ENCODE measurements around the gene MBD5. TPM values are rescaled to one million over a fixed set of nuclear protein-coding genes. Genes with fewer than 3 reads are reported as not detected.

The MBD5 gene
- total and polyA plus RNA-seq, 7 donors: 2.3 to 81.1 (median 67.0) TPM

DNA sequence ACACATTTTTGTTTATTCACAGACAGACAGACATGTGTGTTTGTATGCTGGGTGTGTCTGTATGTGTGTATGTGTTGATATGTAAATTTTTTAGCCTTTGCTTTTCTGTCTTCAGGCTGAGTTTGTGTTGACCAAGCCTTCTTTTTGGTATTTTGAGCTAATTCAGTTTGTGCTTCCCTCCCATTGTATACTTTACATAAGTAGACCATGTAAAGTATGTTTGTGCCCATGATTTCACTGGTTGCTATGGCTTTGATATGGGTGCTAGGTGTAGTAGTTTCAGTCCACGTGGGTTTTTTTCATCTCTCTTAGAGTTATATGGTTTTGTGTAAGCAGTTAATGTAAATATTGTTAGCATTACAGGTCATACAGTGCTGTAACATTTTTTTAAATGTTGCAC is 494.2 kb downstream of the MBD5 start:
- TF ChIP-seq EP300 (IDR thresholded peaks at IDR 0.05) (no peak), POLR2A (IDR thresholded peaks at IDR 0.05) (no peak), POLR2AphosphoS5 (IDR thresholded peaks at IDR 0.05) (no peak)
- TF ChIP-seq, protein P1, sequence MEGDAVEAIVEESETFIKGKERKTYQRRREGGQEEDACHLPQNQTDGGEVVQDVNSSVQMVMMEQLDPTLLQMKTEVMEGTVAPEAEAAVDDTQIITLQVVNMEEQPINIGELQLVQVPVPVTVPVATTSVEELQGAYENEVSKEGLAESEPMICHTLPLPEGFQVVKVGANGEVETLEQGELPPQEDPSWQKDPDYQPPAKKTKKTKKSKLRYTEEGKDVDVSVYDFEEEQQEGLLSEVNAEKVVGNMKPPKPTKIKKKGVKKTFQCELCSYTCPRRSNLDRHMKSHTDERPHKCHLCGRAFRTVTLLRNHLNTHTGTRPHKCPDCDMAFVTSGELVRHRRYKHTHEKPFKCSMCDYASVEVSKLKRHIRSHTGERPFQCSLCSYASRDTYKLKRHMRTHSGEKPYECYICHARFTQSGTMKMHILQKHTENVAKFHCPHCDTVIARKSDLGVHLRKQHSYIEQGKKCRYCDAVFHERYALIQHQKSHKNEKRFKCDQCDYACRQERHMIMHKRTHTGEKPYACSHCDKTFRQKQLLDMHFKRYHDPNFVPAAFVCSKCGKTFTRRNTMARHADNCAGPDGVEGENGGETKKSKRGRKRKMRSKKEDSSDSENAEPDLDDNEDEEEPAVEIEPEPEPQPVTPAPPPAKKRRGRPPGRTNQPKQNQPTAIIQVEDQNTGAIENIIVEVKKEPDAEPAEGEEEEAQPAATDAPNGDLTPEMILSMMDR (IDR thresholded peaks at IDR 0.05): no peak
- intact Hi-C loops (cut with DNase I): no loop called here

DNA sequence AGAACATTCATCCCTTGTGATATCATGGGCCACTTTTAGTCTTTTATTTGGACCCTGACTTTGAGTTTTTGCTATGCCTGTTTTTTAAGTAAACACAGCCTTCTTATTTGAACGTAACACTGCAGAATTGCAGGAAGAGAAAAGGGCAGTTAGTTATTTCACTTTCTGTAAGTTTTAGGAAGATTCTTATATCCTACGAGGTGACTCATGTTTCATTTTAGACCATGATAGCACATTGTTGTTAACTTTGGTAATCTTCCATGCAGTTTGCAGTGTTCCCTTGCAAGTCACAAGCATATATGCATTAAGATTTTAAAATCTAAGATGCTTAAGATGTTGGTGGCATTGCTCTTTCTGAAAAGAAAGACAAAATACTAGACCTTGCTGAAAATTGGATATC is 495.1 kb downstream of the MBD5 start:
- 80 to 82% methylated on average over 2 of the region's 2 CpGs for WGBS, 2 donors
- Histone ChIP-seq H3K36me3 (peaks cover 0 to 30% (median 0%) of the 10 kb centered on the region in 4 donors), H3K27me3 (no peaks in the 10 kb centered on the region), H3K27ac (no peak overlapping the region), H3K4me1 (peaks cover 0 to 7% (median 0%) of the 10 kb centered on the region in 4 donors), H3K4me3 (no peak overlapping the region), H3K9me3 (no peaks in the 10 kb centered on the region)
- DNase-seq: no peak
- TF ChIP-seq POLR2A (IDR thresholded peaks at IDR 0.05) (no peak), EP300 (IDR thresholded peaks at IDR 0.05) (no peak), POLR2AphosphoS5 (IDR thresholded peaks at IDR 0.05) (no peak)
- TF ChIP-seq, protein P1 (IDR thresholded peaks at IDR 0.05): no peak
- intact Hi-C loops (cut with DNase I): no loop called here

More for the DNA sequence above, 494.2 kb downstream of the MBD5 start:
- no peak for DNase-seq
- 17 to 59% methylated on average over 1 of the region's 1 CpG for WGBS, 2 donors
- Histone ChIP-seq H3K36me3 (peaks cover 0 to 30% (median 0%) of the 10 kb centered on the region in 4 donors), H3K27me3 (no peaks in the 10 kb centered on the region), H3K4me3 (no peak overlapping the region), H3K4me1 (peaks cover 0 to 7% (median 0%) of the 10 kb centered on the region in 4 donors), H3K9me3 (no peaks in the 10 kb centered on the region), H3K27ac (no peak overlapping the region)

DNA sequence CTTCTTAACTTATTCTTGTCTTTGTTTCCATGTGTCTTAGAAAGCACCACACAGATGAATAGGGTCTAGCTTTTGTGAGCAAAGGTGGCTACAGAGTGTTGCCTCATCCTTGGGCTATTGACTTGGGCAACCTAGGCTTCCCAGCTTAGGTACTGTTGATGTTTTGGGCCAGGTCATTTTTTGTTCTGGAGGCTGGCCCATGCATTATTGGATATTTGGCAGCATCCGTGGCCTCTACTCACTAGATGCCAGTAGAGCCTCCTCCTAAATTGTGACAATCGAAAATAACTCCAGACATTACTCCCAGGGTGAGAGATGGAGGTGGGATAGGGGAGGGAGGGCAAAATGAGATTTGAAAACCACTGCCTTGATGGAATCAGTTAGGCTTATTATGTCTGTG is 496.4 kb downstream of the MBD5 start:
- Histone ChIP-seq H3K36me3 (peaks cover 0 to 30% (median 0%) of the 10 kb centered on the region in 4 donors), H3K4me3 (no peak overlapping the region), H3K27me3 (no peaks in the 10 kb centered on the region), H3K27ac (no peak overlapping the region), H3K4me1 (no peaks in the 10 kb centered on the region), H3K9me3 (no peaks in the 10 kb centered on the region)
- no peak for DNase-seq
- 92 to 94% methylated on average over 2 of the region's 2 CpGs for WGBS, 2 donors
- intact Hi-C loops (cut with DNase I): no loop called here
- no peak for TF ChIP-seq POLR2AphosphoS5 (IDR thresholded peaks at IDR 0.05)

DNA sequence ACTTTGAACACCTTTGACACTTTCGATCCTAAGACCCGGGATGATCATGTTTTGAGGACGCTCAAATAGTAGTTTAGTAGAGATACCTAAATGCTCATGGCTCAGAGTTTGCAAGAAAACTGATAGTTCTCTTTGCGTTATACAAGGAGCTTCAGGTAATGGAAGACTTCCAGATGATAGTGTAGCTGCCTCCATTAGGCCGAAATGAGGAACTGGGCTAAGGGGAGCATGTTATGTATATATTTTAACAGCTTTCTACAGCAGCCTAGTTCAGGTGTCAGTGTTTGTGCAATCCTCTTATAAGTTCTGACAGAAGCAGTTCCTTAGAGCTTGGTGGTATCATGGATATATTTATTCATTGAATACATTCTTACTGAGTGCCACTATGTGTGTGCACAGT is 496.9 kb downstream of the MBD5 start:
- TF ChIP-seq, protein P1 (IDR thresholded peaks at IDR 0.05): no peak
- TF ChIP-seq POLR2AphosphoS5 (IDR thresholded peaks at IDR 0.05) (no peak), POLR2A (IDR thresholded peaks at IDR 0.05) (no peak), EP300 (IDR thresholded peaks at IDR 0.05) (no peak)
- H3K4me3 ChIP-seq: no peak overlapping the region
- peaks cover 0 to 25% (median 0%) of the 10 kb centered on the region in 4 donors for H3K36me3 ChIP-seq
- intact Hi-C loops (cut with DNase I): no loop called here
- DNase-seq: no peak
- H3K27me3 ChIP-seq: no peaks in the 10 kb centered on the region
- 96 to 98% methylated on average over 5 of the region's 5 CpGs for WGBS, 2 donors
- no peak overlapping the region for H3K27ac ChIP-seq
- H3K4me1 ChIP-seq: no peaks in the 10 kb centered on the region
- H3K9me3 ChIP-seq: no peaks in the 10 kb centered on the region

DNA sequence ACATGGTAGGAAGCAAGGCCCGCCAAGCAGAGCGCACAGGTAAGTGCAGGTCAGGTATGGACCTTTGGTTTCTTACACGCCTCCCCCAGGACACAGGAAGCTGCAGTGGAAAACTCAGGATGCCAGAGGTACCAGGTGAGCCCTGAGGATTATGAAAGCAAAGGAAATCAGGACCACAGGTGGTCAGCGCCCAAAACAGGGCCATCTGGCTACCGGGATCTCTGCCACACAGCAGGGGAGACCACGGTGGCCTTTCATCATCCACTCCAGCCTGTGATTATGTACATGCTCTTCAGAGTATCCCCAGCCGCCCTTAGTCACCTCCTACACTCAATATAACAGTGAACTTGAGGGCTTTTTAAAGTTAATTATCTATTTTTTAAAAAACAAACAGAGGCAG is 498.1 kb downstream of the MBD5 start:
- Histone ChIP-seq H3K27me3 (no peaks in the 10 kb centered on the region), H3K4me1 (peaks cover 0 to under 1% (median 0%) of the 10 kb centered on the region in 4 donors), H3K27ac (no peak overlapping the region), H3K9me3 (no peaks in the 10 kb centered on the region), H3K4me3 (no peak overlapping the region), H3K36me3 (peaks cover 0 to 17% (median 0%) of the 10 kb centered on the region in 4 donors)
- intact Hi-C loops (cut with DNase I): no loop called here
- no peak for DNase-seq
- WGBS, 2 donors: 92 to 94% methylated on average over 7 of the region's 7 CpGs
- TF ChIP-seq POLR2AphosphoS5 (IDR thresholded peaks at IDR 0.05) (no peak), POLR2A (IDR thresholded peaks at IDR 0.05) (no peak), EP300 (IDR thresholded peaks at IDR 0.05) (no peak)
- TF ChIP-seq, protein P1 (IDR thresholded peaks at IDR 0.05): no peak
